Tibial nerve (tissue), 4 donors: ENCODE data around the gene INHBC.

ENCODE experiments used
- CTCF ChIP-seq, 5 experiments: fragments of 200-600 bp in 3 of 5; fragments of 450-650 bp in 2 of 5; sonication (generic) in 3 of 5; IDR thresholded peaks; one replicate each; pipeline ENCODE4 v1.5.1; 2016 to 2019; ENCODE audit warnings: antibody characterized with exemption in 5 of 5, mild to moderate bottlenecking in 3 of 5, moderate library complexity in 2 of 5
- EP300 ChIP-seq, 2 donors: sonication (generic); formaldehyde crosslinking; IDR thresholded peaks; one replicate each; pipeline ENCODE4 v1.6.1; 2017; ENCODE audit warnings: antibody characterized with exemption in 2 of 2, mild to moderate bottlenecking in 1 of 2
- POLR2A ChIP-seq, 2 donors: fragments of 450-650 bp; IDR thresholded peaks; one replicate each; pipeline ENCODE4 v1.6.1; 2017; ENCODE audit warnings: antibody characterized with exemption in 2 of 2, mild to moderate bottlenecking in 2 of 2, moderate library complexity in 2 of 2

GRCh38 chr12:57464569-57464968 is 30.0 kb downstream of the INHBC start:
- TF ChIP-seq CTCF (IDR thresholded peaks at IDR 0.05) (no peak), POLR2A (IDR thresholded peaks at IDR 0.05) (no peak), EP300 (IDR thresholded peaks at IDR 0.05) (no peak)
